HEK293T (cell line): ENCODE data around the gene METTL24.

Experiments used
- ARNT ChIP-seq: fragments of 450-650 bp; IDR thresholded peaks from 2 replicates; pipeline ENCODE4 v1.6.1; 2017; ENCODE audit warnings: mild to moderate bottlenecking
- BHLHE40 ChIP-seq: fragments of 450-650 bp; IDR thresholded peaks from 2 replicates; pipeline ENCODE4 v1.6.1; 2016; ENCODE audit warnings: mild to moderate bottlenecking, moderate library complexity, borderline replicate concordance
- CTBP1 ChIP-seq: fragments of 450-650 bp; IDR thresholded peaks from 2 replicates; pipeline ENCODE4 v1.6.1; 2016; ENCODE audit warnings: borderline replicate concordance
- ELF4 ChIP-seq: fragments of 450-650 bp; IDR thresholded peaks from 2 replicates; pipeline ENCODE4 v1.6.1; 2017; ENCODE audit warnings: antibody characterized with exemption
- FOXK2 ChIP-seq: fragments of 450-650 bp; IDR thresholded peaks from 2 replicates; pipeline ENCODE4 v1.6.1; 2016; ENCODE audit warnings: mild to moderate bottlenecking
- FOXM1 ChIP-seq: fragments of 450-650 bp; IDR thresholded peaks from 2 replicates; pipeline ENCODE4 v1.6.1; 2017; ENCODE audit warnings: mild to moderate bottlenecking, borderline replicate concordance
- HDGF ChIP-seq: fragments of 450-650 bp; IDR thresholded peaks from 2 replicates; pipeline ENCODE4 v1.6.1; 2017; ENCODE audit warnings: antibody characterized with exemption, borderline replicate concordance
- L3MBTL2 ChIP-seq: fragments of 450-650 bp; conservative IDR thresholded peaks from 2 replicates; pipeline ENCODE4 v1.6.1; 2016; ENCODE audit warnings: mild to moderate bottlenecking
- NFRKB ChIP-seq: fragments of 450-650 bp; IDR thresholded peaks from 2 replicates; pipeline ENCODE4 v1.6.1; 2016; ENCODE audit warnings: mild to moderate bottlenecking, moderate library complexity
- PKNOX1 ChIP-seq: fragments of 450-650 bp; IDR thresholded peaks from 2 replicates; pipeline ENCODE4 v1.6.1; 2016
- SP1 ChIP-seq: fragments of 450-650 bp; IDR thresholded peaks from 2 replicates; pipeline ENCODE4 v1.6.1; 2017
- SUZ12 ChIP-seq: fragments of 450-650 bp; IDR thresholded peaks from 2 replicates; pipeline ENCODE4 v1.6.1; 2016; ENCODE audit warnings: mild to moderate bottlenecking
- TARDBP ChIP-seq: fragments of 450-650 bp; IDR thresholded peaks from 2 replicates; pipeline ENCODE4 v1.6.1; 2016
- ZNF384 ChIP-seq: fragments of 450-650 bp; IDR thresholded peaks from 2 replicates; pipeline ENCODE4 v1.6.1; 2016

GRCh38 chr6:110334423-110335180 lies 23.5 kb downstream of the METTL24 start:
- no peak for TF ChIP-seq SUZ12
- TF ChIP-seq ELF4: no peak
- TF ChIP-seq BHLHE40: no peak
- TF ChIP-seq L3MBTL2: no peak
- TF ChIP-seq FOXK2: no peak
- no peak for TF ChIP-seq PKNOX1
- no peak for TF ChIP-seq ARNT
- no peak for TF ChIP-seq SP1
- no peak for TF ChIP-seq FOXM1
- TF ChIP-seq CTBP1: no peak
- TF ChIP-seq NFRKB: no peak
- no peak for TF ChIP-seq ZNF384
- no peak for TF ChIP-seq HDGF
- no peak for TF ChIP-seq TARDBP
